Upper lobe of left lung (tissue), 4 donors: ENCODE measurements around the gene WFDC10B.
"Not testable (repeated sequence)": the region's sequence is repeated elsewhere in the genome, so short reads cannot be mapped to it uniquely, and the experiment has no call there.

Experiments used
- POLR2A ChIP-seq, 4 donors: fragments of 450-650 bp; IDR thresholded peaks; one replicate each; pipeline ENCODE4 v1.5.1; 2016 to 2017; ENCODE audit warnings: antibody characterized with exemption in 4 of 4, mild to moderate bottlenecking in 2 of 4
- POLR2AphosphoS5 ChIP-seq, 2 donors: sonication (generic); formaldehyde crosslinking; IDR thresholded peaks; one replicate each; pipeline ENCODE4 v1.5.1; 2017; ENCODE audit warnings: antibody characterized with exemption in 2 of 2
- TF ChIP-seq, protein P1 (sequence below), 6 experiments: fragments of 450-650 bp in 4 of 6; fragments of 200-600 bp in 2 of 6; sonication (generic) in 2 of 6; IDR thresholded peaks; one replicate each; pipeline ENCODE4 v1.5.1; 2016 to 2019; ENCODE audit warnings: antibody characterized with exemption in 6 of 6

DNA sequence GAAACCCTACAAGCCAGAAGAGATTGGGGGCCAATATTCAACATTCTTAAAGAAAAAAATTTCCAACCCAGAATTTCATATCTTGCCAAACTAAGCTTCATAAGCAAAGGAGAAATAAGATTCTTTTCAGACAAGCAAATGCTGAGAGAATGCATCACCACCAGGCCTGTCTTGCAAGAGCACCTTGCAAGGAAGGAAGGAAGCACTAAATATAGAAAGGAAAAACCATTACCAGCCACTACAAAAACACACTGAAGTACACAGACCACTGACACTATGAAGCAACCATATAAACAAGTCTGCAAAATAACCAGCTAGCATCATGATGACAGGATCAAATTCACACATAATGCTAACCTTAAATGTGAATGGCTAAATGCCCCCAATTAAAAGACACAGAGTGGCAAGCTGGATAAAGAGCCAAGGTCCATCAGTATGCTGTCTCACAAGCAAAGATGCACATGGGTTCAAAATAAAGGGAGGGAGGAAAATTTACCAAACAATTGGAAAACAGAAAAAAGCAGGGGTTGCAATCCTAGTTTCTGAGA lies 11.4 kb upstream of the WFDC10B start:
- TF ChIP-seq, protein P1, sequence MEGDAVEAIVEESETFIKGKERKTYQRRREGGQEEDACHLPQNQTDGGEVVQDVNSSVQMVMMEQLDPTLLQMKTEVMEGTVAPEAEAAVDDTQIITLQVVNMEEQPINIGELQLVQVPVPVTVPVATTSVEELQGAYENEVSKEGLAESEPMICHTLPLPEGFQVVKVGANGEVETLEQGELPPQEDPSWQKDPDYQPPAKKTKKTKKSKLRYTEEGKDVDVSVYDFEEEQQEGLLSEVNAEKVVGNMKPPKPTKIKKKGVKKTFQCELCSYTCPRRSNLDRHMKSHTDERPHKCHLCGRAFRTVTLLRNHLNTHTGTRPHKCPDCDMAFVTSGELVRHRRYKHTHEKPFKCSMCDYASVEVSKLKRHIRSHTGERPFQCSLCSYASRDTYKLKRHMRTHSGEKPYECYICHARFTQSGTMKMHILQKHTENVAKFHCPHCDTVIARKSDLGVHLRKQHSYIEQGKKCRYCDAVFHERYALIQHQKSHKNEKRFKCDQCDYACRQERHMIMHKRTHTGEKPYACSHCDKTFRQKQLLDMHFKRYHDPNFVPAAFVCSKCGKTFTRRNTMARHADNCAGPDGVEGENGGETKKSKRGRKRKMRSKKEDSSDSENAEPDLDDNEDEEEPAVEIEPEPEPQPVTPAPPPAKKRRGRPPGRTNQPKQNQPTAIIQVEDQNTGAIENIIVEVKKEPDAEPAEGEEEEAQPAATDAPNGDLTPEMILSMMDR (IDR thresholded peaks at IDR 0.05): not testable (repeated sequence)
- not testable (repeated sequence) for TF ChIP-seq POLR2AphosphoS5, POLR2A (IDR thresholded peaks at IDR 0.05)
